ENCODE measurements around the gene SLC16A3. TPM values are rescaled to one million over a fixed set of nuclear protein-coding genes. Genes with fewer than 3 reads are reported as not detected.
"Not testable (repeated sequence)": the region's sequence is repeated elsewhere in the genome, so short reads cannot be mapped to it uniquely, and the experiment has no call there.

The SLC16A3 gene
- total and polyA plus RNA-seq, 11 donors = 6.5 to 56.0 (median 12.9) TPM

DNA sequence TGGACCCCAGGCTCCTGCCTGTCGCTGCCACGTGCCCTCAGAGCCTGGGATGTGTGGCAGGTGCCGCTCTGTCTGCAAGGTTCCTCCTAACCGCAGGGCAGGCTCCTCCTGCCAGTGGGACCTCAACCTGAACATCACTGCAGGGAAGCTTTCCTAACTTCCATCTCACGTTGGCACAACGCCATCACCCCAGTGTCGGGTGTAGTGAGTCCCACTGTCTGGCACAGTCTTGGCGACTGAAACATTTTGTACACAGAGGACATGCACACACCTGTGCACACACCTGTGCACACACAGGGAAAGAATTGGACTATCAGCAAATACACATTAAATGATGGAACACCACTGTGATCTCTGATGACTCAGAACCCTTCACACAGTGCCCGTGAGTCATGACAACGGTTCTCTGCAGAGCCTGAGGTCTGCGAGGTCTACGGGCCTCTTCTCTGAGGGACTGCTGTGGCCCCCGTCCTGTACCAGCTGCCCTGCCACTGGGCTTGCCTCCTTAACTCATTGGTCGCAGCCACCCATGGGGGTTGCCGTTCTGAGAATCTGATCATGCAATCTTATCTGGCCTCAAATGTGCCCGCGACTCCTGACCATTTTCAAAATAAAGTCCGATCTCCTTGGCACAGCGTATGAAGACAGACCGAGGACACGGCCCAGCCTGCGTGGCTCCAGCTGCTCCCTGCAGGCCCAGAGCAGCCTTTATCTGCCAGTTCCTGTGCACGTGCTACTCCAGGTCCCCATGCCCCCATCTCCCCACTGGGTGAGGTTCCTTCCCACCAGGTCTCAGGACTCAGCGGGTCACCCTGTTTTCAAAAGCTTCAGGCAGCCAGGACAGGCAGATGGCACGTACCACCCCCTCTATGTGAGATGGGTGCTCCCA, 23.8 kb upstream of the SLC16A3 start:
- WGBS, 4 donors = 68 to 79% (median 76%) methylated on average over 18 to 25 of the region's 25 CpGs
- peaks cover 0 to 19% (median 8%) of the 10 kb centered on the region in 12 donors for H3K4me1 ChIP-seq
- H3K27ac ChIP-seq = peak overlapping the region in 6 of 12 donors; percentile 31 to 86 (median 59)
- H3K36me3 ChIP-seq = peaks cover 0 to 7% (median 0%) of the 10 kb centered on the region in 9 donors
- H3K27me3 ChIP-seq = no peaks in the 10 kb centered on the region
- H3K4me3 ChIP-seq = no peak overlapping the region
- ATAC-seq (peak in 3 of 4 donors; percentile 5 to 55 (median 47)), DNase-seq (no peak)
- no peak for TF ChIP-seq POLR2A (IDR thresholded peaks at IDR 0.05)
- TF ChIP-seq CTCF (IDR thresholded peaks at IDR 0.05) = no peak
- H3K9me3 ChIP-seq = no peaks in the 10 kb centered on the region
- intact Hi-C loops (cut with DNase I) = loop anchor here in 7 of 10 donors (1.0 to 10.0 kb wide), 6 partner anchors 116 to 220 kb away; no protein-coding TSS in a partner anchor

DNA sequence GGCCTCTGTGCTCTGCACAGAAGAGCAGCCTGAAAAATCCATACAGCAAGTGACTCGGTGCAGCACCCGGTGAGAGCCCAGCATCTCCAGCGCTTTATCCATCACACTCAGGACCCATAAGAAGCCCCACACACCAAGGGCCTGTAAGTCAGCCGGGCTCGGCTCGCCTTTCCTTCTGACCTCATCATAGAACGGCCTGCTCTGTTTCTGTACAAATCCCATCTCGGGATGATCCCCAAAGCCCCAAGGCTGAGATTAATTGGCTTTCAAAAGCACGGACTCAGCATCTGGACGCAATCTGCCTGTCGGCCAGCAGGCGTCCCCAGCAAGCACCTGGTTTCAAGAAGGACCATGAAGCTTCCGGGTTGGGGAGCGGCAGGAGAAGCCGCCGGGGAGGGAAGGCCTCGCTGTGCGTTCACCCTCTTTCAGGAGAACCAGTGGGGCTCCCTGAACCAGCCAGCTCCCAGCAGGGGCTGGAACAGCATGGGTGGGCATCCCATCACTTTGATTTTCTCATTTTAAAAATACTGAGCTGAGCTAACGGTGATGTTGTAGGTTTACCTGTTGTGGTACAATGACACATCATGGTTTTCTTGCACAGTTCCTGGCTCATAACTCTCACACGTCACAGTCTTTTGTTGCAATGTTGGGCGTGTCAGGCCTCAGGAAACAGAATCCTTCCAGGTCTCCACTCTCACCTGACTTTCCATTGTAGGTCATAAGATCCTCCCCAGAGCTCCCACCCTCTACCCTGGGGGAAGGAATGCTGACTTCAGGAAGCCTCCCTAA, 22.9 kb upstream of the SLC16A3 start:
- WGBS, 4 donors = 17 to 21% (median 18%) methylated on average over 21 of the region's 21 CpGs
- no peak for TF ChIP-seq POLR2A (IDR thresholded peaks at IDR 0.05)
- peak; percentile 79 to 95 (median 92) for TF ChIP-seq CTCF (IDR thresholded peaks at IDR 0.05)
- H3K4me3 ChIP-seq = peak overlapping the region in 7 of 12 donors; percentile 11 to 41 (median 17)
- peak overlapping the region in 11 of 12 donors; percentile 15 to 86 (median 48) for H3K27ac ChIP-seq
- peak; percentile 57 to 87 (median 86) for ATAC-seq
- peaks cover 0 to 19% (median 8%) of the 10 kb centered on the region in 12 donors for H3K4me1 ChIP-seq
- intact Hi-C loops (cut with DNase I) = loop anchor here (1.0 to 10.0 kb wide), 7 partner anchors 23 to 219 kb away; partner anchors contain the start of gene SLC16A3 (in 1 of the 10)
- no peaks in the 10 kb centered on the region for H3K9me3 ChIP-seq
- H3K27me3 ChIP-seq = no peaks in the 10 kb centered on the region
- peaks cover 0 to 4% (median 0%) of the 10 kb centered on the region in 9 donors for H3K36me3 ChIP-seq
- DNase-seq = peak; percentile 81 to 91 (median 84)

DNA sequence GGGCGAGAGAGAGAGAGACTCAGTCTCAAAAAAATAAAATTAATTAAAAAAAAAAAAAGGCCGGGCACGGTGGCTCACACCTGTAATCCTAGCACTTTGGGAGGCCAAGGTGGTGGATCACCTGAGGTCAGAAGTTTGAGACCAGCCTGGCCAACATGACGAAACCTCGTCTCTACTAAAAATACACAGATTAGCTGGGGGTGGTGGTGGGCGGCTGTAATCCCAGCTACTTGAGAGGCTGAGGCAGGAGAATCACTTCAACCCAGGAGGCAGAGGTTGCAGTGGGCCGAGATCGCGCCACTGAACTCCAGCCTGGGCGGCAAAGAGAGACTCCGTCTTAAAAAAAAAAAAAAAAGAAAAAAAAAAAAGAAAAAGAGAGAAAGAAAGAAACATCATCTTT, 18.2 kb upstream of the SLC16A3 start:
- peak in 1 of 5 donors; percentile 10 for DNase-seq
- 89 to 96% (median 95%) methylated on average over 11 of the region's 11 CpGs for WGBS, 4 donors

More for the DNA sequence above, 18.2 kb upstream of the SLC16A3 start:
- intact Hi-C loops (cut with DNase I) = loop anchor here in 1 of 10 donors (5.0 kb wide), 2 partner anchors 62 to 202 kb away; partner anchors contain the start of gene CSNK1D
- not testable (repeated sequence) for H3K27ac ChIP-seq, H3K9me3 ChIP-seq, ATAC-seq, H3K27me3 ChIP-seq, H3K4me3 ChIP-seq, H3K36me3 ChIP-seq
- H3K4me1 ChIP-seq = peaks cover 0 to 36% (median 18%) of the 10 kb centered on the region in 12 donors

All from heart left ventricle (tissue), 16 donors.